Measurements from ENCODE around the gene MFSD6.
A peak's percentile ranks its signal among the peaks of the same experiment; 100 is the strongest.

The MFSD6 gene

GRCh38 chr2:190534310-190535120 is 126.4 kb downstream of the MFSD6 start, which contains the start of gene NEMP2:
NEMP2 (minus strand) TSS chr2:190534722; CDS start chr2:190534655, 67 bp downstream.
- DNase-seq = peak; percentile 46

- DNase-seq = no peak
Measured at GRCh38 chr2:190535121-190535439, 126.9 kb downstream of the MFSD6 start.

GRCh38 chr2:190535586-190535985 is 127.4 kb downstream of the MFSD6 start:
- DNase-seq = no peak

- DNase-seq = no peak
Measured at GRCh38 chr2:190537765-190538164, 129.6 kb downstream of the MFSD6 start.

GRCh38 chr2:190538201-190538600 is 130.0 kb downstream of the MFSD6 start:
- no peak for DNase-seq

- DNase-seq = no peak
Measured at GRCh38 chr2:190540048-190540447, 131.9 kb downstream of the MFSD6 start.

- no peak for DNase-seq
Measured at GRCh38 chr2:190545093-190545492, 136.9 kb downstream of the MFSD6 start.

- DNase-seq = no peak
Measured at GRCh38 chr2:190545555-190546385, 137.6 kb downstream of the MFSD6 start.

- DNase-seq = no peak
Measured at GRCh38 chr2:190546734-190547133, 138.6 kb downstream of the MFSD6 start.

GRCh38 chr2:190547886-190548285 is 139.7 kb downstream of the MFSD6 start:
- DNase-seq = no peak

GRCh38 chr2:190550137-190550536 is 142.0 kb downstream of the MFSD6 start:
- no peak for DNase-seq

Data from MV-4-11 (cell line).